Keratinocyte (primary cell): ENCODE measurements around the gene CIPC.

Experiments used
- CTCF ChIP-seq, 3 experiments: IDR thresholded peaks in 1 of 3; conservative IDR thresholded peaks in 1 of 3; optimal IDR thresholded peaks in 1 of 3; 2 replicates in 2 of 3; 3 replicates in 1 of 3; pipeline versions ENCODE3 to v1.5.1; 2011; ENCODE audit warnings: low read length in 3 of 3, mild to moderate bottlenecking in 3 of 3, moderate library complexity in 2 of 3, control low read depth in 1 of 3, inconsistent platforms in 1 of 3; ENCODE audit not compliant: insufficient read depth in 2 of 3; ENCODE audit errors: extremely low read depth in 1 of 3
- EZH2 ChIP-seq: IDR thresholded peaks from one replicate; pipeline ENCODE4 v1.6.1; 2012; ENCODE audit warnings: inconsistent platforms, mild to moderate bottlenecking, low read length, moderate library complexity

- TF ChIP-seq CTCF (optimal IDR thresholded peaks at IDR 0.05 in 1 of 3, IDR thresholded peaks at IDR 0.05 in 1 of 3, conservative IDR thresholded peaks at IDR 0.05 in 1 of 3; ENCODE audit: extremely low read depth in 1 of 3, insufficient read depth in 2 of 3, low read length in 3 of 3) (no peak), EZH2 (no peak)
Measured at GRCh38 chr14:77107228-77107627, 9.2 kb downstream of the CIPC start.
